Measurements from ENCODE around the gene EPHA8.

EPHA8 gene

GRCh38 chr1:22535399-22535798 lies 27.9 kb upstream of the EPHA8 start:
- TF ChIP-seq MYC (IDR thresholded peaks at IDR 0.05; ENCODE audit: low read depth, low read length) (no peak), POLR2A (IDR thresholded peaks at IDR 0.05; ENCODE audit: extremely low read depth, insufficient read length) (no peak)
- TF ChIP-seq, protein P1, sequence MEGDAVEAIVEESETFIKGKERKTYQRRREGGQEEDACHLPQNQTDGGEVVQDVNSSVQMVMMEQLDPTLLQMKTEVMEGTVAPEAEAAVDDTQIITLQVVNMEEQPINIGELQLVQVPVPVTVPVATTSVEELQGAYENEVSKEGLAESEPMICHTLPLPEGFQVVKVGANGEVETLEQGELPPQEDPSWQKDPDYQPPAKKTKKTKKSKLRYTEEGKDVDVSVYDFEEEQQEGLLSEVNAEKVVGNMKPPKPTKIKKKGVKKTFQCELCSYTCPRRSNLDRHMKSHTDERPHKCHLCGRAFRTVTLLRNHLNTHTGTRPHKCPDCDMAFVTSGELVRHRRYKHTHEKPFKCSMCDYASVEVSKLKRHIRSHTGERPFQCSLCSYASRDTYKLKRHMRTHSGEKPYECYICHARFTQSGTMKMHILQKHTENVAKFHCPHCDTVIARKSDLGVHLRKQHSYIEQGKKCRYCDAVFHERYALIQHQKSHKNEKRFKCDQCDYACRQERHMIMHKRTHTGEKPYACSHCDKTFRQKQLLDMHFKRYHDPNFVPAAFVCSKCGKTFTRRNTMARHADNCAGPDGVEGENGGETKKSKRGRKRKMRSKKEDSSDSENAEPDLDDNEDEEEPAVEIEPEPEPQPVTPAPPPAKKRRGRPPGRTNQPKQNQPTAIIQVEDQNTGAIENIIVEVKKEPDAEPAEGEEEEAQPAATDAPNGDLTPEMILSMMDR (IDR thresholded peaks at IDR 0.05; ENCODE audit: low read depth, low read length), result no peak
- TF ChIP-seq, protein P2, sequence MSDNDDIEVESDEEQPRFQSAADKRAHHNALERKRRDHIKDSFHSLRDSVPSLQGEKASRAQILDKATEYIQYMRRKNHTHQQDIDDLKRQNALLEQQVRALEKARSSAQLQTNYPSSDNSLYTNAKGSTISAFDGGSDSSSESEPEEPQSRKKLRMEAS (IDR thresholded peaks at IDR 0.05; ENCODE audit: low read depth, low read length), result no peak
- H3K4me3 ChIP-seq (ENCODE audit: low read depth, low read length), result no peak overlapping the region
- no peak for DNase-seq (ENCODE audit: low read depth)

DNA sequence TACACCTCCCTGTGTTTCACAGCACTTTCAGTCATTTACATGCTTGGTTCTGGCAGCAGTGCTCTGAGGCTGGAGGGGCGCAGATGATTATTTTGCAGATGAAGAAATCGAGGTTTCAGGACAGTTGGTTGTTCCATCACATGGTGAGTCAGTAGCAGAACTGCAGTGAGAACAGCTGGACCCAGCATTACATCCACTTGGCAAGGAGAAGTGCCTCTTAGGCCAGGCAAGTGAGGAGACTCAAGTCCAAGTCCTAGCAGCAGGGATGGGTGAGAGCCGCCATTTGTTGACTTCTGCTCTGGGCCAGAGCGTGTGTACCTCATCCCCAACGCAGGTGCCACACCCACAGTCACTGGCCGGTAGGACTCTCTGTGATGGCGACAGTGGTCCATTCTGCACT lies 26.8 kb upstream of the EPHA8 start:
- TF ChIP-seq, protein P2 (IDR thresholded peaks at IDR 0.05; ENCODE audit: low read depth, low read length), result no peak
- no peak for TF ChIP-seq POLR2A (IDR thresholded peaks at IDR 0.05; ENCODE audit: extremely low read depth, insufficient read length)
- TF ChIP-seq MYC (IDR thresholded peaks at IDR 0.05; ENCODE audit: low read depth, low read length), result no peak
- TF ChIP-seq, protein P1 (IDR thresholded peaks at IDR 0.05; ENCODE audit: low read depth, low read length), result no peak
- peak; percentile 30 for DNase-seq (ENCODE audit: low read depth)
- no peak overlapping the region for H3K4me3 ChIP-seq (ENCODE audit: low read depth, low read length)

- DNase-seq (ENCODE audit: low read depth), result no peak
- no peak for TF ChIP-seq POLR2A (IDR thresholded peaks at IDR 0.05; ENCODE audit: extremely low read depth, insufficient read length)
- TF ChIP-seq, protein P1 (IDR thresholded peaks at IDR 0.05; ENCODE audit: low read depth, low read length), result no peak
- no peak for TF ChIP-seq MYC (IDR thresholded peaks at IDR 0.05; ENCODE audit: low read depth, low read length)
- TF ChIP-seq, protein P2 (IDR thresholded peaks at IDR 0.05; ENCODE audit: low read depth, low read length), result no peak
- no peak overlapping the region for H3K4me3 ChIP-seq (ENCODE audit: low read depth, low read length)
These were observed 25.7 kb upstream of the EPHA8 start for GRCh38 chr1:22537441-22538139.

- TF ChIP-seq, protein P2 (IDR thresholded peaks at IDR 0.05; ENCODE audit: low read depth, low read length), result no peak
- TF ChIP-seq, protein P1 (IDR thresholded peaks at IDR 0.05; ENCODE audit: low read depth, low read length), result no peak
- TF ChIP-seq POLR2A (IDR thresholded peaks at IDR 0.05; ENCODE audit: extremely low read depth, insufficient read length), result no peak
- TF ChIP-seq MYC (IDR thresholded peaks at IDR 0.05; ENCODE audit: low read depth, low read length), result no peak
- H3K4me3 ChIP-seq (ENCODE audit: low read depth, low read length), result no peak overlapping the region
- DNase-seq (ENCODE audit: low read depth), result peak; percentile 29
These were observed 23.7 kb upstream of the EPHA8 start for GRCh38 chr1:22539510-22540118.

- peak; percentile 64 for DNase-seq (ENCODE audit: low read depth)
- TF ChIP-seq POLR2A (IDR thresholded peaks at IDR 0.05; ENCODE audit: extremely low read depth, insufficient read length), result no peak
- no peak overlapping the region for H3K4me3 ChIP-seq (ENCODE audit: low read depth, low read length)
These were observed 23.0 kb upstream of the EPHA8 start for GRCh38 chr1:22540337-22540736.

GRCh38 chr1:22542886-22543285 lies 20.4 kb upstream of the EPHA8 start:
- no peak overlapping the region for H3K4me3 ChIP-seq (ENCODE audit: low read depth, low read length)
- DNase-seq (ENCODE audit: low read depth), result no peak
- TF ChIP-seq, protein P2 (IDR thresholded peaks at IDR 0.05; ENCODE audit: low read depth, low read length), result no peak
- TF ChIP-seq MYC (IDR thresholded peaks at IDR 0.05; ENCODE audit: low read depth, low read length) (no peak), POLR2A (IDR thresholded peaks at IDR 0.05; ENCODE audit: extremely low read depth, insufficient read length) (no peak)
- TF ChIP-seq, protein P1 (IDR thresholded peaks at IDR 0.05; ENCODE audit: low read depth, low read length), result no peak

Data from NB4 (cell line).